Liver (tissue), 9 donors: ENCODE results near the gene MAN1A2. TPM values are rescaled to one million over a fixed set of nuclear protein-coding genes. Genes with fewer than 3 reads are reported as not detected.

Experiments used
- DNase-seq: peaks from one replicate; pipeline ENCODE4 v3.0.0-alpha.2; 2017; ENCODE audit warnings: low spot score
- H3K27ac ChIP-seq, 2 donors: one replicate each; pipeline ENCODE4 v1.7.0; 2013; ENCODE audit warnings: inconsistent platforms in 2 of 2, low read length in 2 of 2, control low read depth in 1 of 2, low read depth in 1 of 2, mild to moderate bottlenecking in 1 of 2
- H3K27me3 ChIP-seq, 4 donors: one replicate each; pipeline versions ENCODE4 v1.6.1 to v1.7.0; 2013; ENCODE audit warnings: low read length in 3 of 4, inconsistent platforms in 1 of 4, mild to moderate bottlenecking in 1 of 4, moderate library complexity in 1 of 4; ENCODE audit not compliant: control insufficient read depth in 4 of 4, insufficient read depth in 4 of 4
- H3K36me3 ChIP-seq, 4 donors: one replicate each; pipeline versions ENCODE4 v1.6.1 to v1.7.0; 2013; ENCODE audit warnings: low read length in 3 of 4, mild to moderate bottlenecking in 3 of 4, low read depth in 1 of 4, moderate library complexity in 1 of 4; ENCODE audit not compliant: control insufficient read depth in 4 of 4, insufficient read depth in 3 of 4
- H3K4me1 ChIP-seq, 4 donors: one replicate each; pipeline versions ENCODE4 v1.6.1 to v1.7.0; 2013; ENCODE audit warnings: low read length in 3 of 4, mild to moderate bottlenecking in 3 of 4, moderate library complexity in 1 of 4; ENCODE audit not compliant: control insufficient read depth in 4 of 4, insufficient read depth in 4 of 4
- H3K4me3 ChIP-seq, 3 donors: one replicate each; pipeline versions ENCODE4 v1.6.1 to v1.7.0; 2013; ENCODE audit warnings: low read length in 3 of 3, control low read depth in 1 of 3, low read depth in 1 of 3, mild to moderate bottlenecking in 1 of 3
- H3K9ac ChIP-seq, 2 donors: one replicate each; pipeline ENCODE4 v1.7.0; 2013; ENCODE audit warnings: low read length in 2 of 2, mild to moderate bottlenecking in 2 of 2, moderate library complexity in 2 of 2, control low read depth in 1 of 2, low read depth in 1 of 2
- H3K9me3 ChIP-seq, 4 donors: one replicate each; pipeline versions ENCODE4 v1.6.1 to v1.7.0; 2013; ENCODE audit warnings: low read length in 3 of 4; ENCODE audit not compliant: control insufficient read depth in 4 of 4
- EGR1 ChIP-seq, 2 donors: IDR thresholded peaks; 2 replicates each; pipeline ENCODE4 v1.6.1; 2016 to 2018; ENCODE audit warnings: antibody characterized with exemption in 2 of 2, low read depth in 2 of 2
- GABPA ChIP-seq, 2 donors: IDR thresholded peaks in 1 of 2; conservative IDR thresholded peaks in 1 of 2; 2 replicates each; pipeline ENCODE4 v1.6.1; 2016; ENCODE audit warnings: antibody characterized with exemption in 2 of 2, mild to moderate bottlenecking in 1 of 2, moderate library complexity in 1 of 2
- JUND ChIP-seq, 2 donors: IDR thresholded peaks; 2 replicates each; pipeline ENCODE4 v1.6.1; 2016; ENCODE audit warnings: antibody characterized with exemption in 2 of 2
- NR2F2 ChIP-seq: IDR thresholded peaks from 2 replicates; pipeline ENCODE4 v1.6.1; 2016; ENCODE audit warnings: antibody characterized with exemption
- YY1 ChIP-seq: IDR thresholded peaks from 2 replicates; pipeline ENCODE4 v1.6.1; 2016; ENCODE audit warnings: antibody characterized with exemption, mild to moderate bottlenecking
- WGBS: extraction: QIAGEN DNeasy Blood & Tissue Kit; methylation state at CpG from one replicate; pipeline ENCODE4 v1.1.7; 2013; 5-methylcytosine and 5-hydroxymethylcytosine counted together
- polyA plus RNA-seq, 2 donors: library from polyadenylated mRNA; stranded (reverse) in 1 of 2; unstranded in 1 of 2; fragments of 200-250 nt in 1 of 2; fragments of >200 nt in 1 of 2; fragmentation: Nextera tagmentation in 1 of 2; extraction: Ambion mirVana in 1 of 2; gene quantifications; one replicate each; pipeline versions ENCODE4 v1.2.1 to v1.2.3, GENCODE V29; 2013 to 2015
- total RNA-seq, 2 donors: library from RNA; depleted of rRNA; stranded (reverse); fragments of >200 nt; gene quantifications; one replicate each; pipeline ENCODE4 v1.2.3, GENCODE V29; 2014
- TF ChIP-seq, protein P1 (sequence below): IDR thresholded peaks from 2 replicates; pipeline ENCODE4 v1.6.1; 2016; ENCODE audit warnings: antibody characterized with exemption, mild to moderate bottlenecking
- TF ChIP-seq, protein P2 (sequence below): IDR thresholded peaks from 2 replicates; pipeline ENCODE4 v1.6.1; 2016; ENCODE audit warnings: antibody characterized with exemption
- donor health status: healthy.
- donor health status: healthy.
- donor health status: healthy.
- donor health status: healthy.
- donor health status: healthy.

MAN1A2 gene
- total and polyA plus RNA-seq, 4 donors = 10.9 to 58.7 (median 25.1) TPM

DNA sequence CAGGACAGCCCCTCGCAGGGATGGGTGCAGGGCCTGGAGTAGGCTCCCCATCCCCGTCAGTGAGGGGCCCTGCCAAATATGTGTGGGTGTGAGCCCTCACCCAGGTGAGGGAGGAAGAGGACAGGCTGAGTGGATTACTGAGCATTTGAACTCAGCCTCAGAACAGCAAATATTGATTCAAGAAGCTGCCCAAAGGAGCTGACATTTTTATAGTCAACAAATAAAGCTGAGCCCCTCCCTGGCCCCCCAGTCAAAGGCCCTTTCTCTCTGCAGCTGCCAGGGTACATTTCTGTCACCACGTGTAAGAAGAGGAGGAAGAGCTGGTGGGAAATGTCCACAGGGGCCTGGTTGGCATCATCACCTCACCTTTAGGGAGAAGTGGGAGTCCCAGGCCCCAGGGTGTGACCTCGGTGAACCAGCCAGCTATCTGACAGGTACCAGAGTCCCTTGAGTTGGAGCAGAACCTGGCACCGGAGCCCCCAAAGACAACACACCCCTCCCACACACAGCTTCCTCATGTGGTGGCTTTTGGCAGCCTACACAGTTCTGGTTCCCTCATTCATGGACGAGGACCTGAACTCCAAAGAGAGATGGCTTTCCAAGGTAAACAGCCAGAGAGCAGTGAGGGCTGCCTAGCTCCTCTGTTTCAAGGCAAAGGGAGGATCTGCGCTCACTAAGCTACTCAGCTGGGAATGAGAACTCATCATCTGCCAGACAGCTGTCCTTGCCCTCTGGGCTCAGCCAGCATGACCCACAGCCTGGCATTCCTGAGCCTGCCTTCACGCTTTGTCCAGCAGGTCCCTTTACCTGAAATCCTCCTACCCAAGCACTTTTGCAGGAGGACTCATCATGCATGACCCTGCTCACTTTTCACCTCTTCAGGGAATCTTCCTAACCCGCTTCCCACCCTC lies 195.6 kb downstream of the MAN1A2 start:
- Histone ChIP-seq H3K27ac (no peak overlapping the region), H3K36me3 (no peaks in the 10 kb centered on the region), H3K9ac (no peak overlapping the region), H3K27me3 (no peaks in the 10 kb centered on the region), H3K9me3 (no peaks in the 10 kb centered on the region), H3K4me1 (peaks cover 0 to 7% (median 0%) of the 10 kb centered on the region in 4 donors), H3K4me3 (no peak overlapping the region)
- 61% methylated on average over 9 of the region's 9 CpGs for WGBS
- TF ChIP-seq, protein P1, sequence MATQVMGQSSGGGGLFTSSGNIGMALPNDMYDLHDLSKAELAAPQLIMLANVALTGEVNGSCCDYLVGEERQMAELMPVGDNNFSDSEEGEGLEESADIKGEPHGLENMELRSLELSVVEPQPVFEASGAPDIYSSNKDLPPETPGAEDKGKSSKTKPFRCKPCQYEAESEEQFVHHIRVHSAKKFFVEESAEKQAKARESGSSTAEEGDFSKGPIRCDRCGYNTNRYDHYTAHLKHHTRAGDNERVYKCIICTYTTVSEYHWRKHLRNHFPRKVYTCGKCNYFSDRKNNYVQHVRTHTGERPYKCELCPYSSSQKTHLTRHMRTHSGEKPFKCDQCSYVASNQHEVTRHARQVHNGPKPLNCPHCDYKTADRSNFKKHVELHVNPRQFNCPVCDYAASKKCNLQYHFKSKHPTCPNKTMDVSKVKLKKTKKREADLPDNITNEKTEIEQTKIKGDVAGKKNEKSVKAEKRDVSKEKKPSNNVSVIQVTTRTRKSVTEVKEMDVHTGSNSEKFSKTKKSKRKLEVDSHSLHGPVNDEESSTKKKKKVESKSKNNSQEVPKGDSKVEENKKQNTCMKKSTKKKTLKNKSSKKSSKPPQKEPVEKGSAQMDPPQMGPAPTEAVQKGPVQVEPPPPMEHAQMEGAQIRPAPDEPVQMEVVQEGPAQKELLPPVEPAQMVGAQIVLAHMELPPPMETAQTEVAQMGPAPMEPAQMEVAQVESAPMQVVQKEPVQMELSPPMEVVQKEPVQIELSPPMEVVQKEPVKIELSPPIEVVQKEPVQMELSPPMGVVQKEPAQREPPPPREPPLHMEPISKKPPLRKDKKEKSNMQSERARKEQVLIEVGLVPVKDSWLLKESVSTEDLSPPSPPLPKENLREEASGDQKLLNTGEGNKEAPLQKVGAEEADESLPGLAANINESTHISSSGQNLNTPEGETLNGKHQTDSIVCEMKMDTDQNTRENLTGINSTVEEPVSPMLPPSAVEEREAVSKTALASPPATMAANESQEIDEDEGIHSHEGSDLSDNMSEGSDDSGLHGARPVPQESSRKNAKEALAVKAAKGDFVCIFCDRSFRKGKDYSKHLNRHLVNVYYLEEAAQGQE = no peak
- TF ChIP-seq YY1 = no peak
- peak; percentile 16 for DNase-seq

DNA sequence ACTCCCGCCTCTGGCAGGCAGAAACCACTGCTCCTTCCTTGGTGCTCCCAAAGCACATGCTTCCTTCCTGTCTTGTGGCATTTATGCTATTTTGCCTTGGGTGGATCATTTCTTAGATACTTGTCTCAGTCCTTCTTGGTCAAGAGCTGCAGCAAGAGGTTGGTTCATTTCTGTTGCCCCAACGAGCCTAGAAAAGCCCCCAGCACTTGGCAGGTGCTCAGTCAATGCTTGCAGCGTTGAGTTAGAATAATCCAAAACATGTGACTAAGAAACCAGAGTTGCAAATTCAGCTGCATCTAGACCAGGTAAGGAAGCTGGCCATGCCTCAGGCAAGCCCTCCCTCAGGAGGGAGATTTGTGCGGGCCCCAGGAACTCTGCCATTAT lies 196.2 kb downstream of the MAN1A2 start:
- TF ChIP-seq EGR1 (IDR thresholded peaks at IDR 0.05; ENCODE audit: low read depth in 2 of 2) (no peak), JUND (IDR thresholded peaks at IDR 0.05) (no peak), NR2F2 (no peak), GABPA (IDR thresholded peaks at IDR 0.05 in 1 of 2, conservative IDR thresholded peaks at IDR 0.05 in 1 of 2) (no peak)
- TF ChIP-seq, protein P2, sequence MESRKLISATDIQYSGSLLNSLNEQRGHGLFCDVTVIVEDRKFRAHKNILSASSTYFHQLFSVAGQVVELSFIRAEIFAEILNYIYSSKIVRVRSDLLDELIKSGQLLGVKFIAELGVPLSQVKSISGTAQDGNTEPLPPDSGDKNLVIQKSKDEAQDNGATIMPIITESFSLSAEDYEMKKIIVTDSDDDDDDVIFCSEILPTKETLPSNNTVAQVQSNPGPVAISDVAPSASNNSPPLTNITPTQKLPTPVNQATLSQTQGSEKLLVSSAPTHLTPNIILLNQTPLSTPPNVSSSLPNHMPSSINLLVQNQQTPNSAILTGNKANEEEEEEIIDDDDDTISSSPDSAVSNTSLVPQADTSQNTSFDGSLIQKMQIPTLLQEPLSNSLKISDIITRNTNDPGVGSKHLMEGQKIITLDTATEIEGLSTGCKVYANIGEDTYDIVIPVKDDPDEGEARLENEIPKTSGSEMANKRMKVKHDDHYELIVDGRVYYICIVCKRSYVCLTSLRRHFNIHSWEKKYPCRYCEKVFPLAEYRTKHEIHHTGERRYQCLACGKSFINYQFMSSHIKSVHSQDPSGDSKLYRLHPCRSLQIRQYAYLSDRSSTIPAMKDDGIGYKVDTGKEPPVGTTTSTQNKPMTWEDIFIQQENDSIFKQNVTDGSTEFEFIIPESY = no peak
- TF ChIP-seq, protein P1 = no peak
- Histone ChIP-seq H3K4me1 (peaks cover 0 to 7% (median 0%) of the 10 kb centered on the region in 4 donors), H3K9ac (no peak overlapping the region), H3K4me3 (no peak overlapping the region), H3K27me3 (no peaks in the 10 kb centered on the region), H3K27ac (no peak overlapping the region), H3K36me3 (no peaks in the 10 kb centered on the region), H3K9me3 (no peaks in the 10 kb centered on the region)
- DNase-seq = no peak
- WGBS = 93% methylated on average over 4 of the region's 4 CpGs
